PFSK-1 (cell line): ENCODE data around the gene AADACL3.

Experiments
- FOXP2 ChIP-seq: optimal IDR thresholded peaks from 2 replicates; pipeline ENCODE3; 2011; ENCODE audit warnings: borderline replicate concordance, control low read depth, inconsistent platforms; ENCODE audit not compliant: insufficient read depth; ENCODE audit errors: extremely low read length, extremely low read depth
- POLR2AphosphoS5 ChIP-seq: IDR thresholded peaks from 2 replicates; pipeline ENCODE4 v1.6.1; 2012; ENCODE audit warnings: low read depth, mild to moderate bottlenecking, control low read depth, low read length, moderate library complexity
- TAF1 ChIP-seq: IDR thresholded peaks from 2 replicates; pipeline ENCODE4 v1.6.1; 2012; ENCODE audit warnings: low read length, control low read depth, borderline replicate concordance; ENCODE audit not compliant: insufficient read depth

- no peak for TF ChIP-seq TAF1
- no peak for TF ChIP-seq POLR2AphosphoS5
- TF ChIP-seq FOXP2: no peak
These were observed 26.0 kb downstream of the AADACL3 start for GRCh38 chr1:12741946-12742345.
